Measurements from ENCODE around the gene CMIP.

Gene CMIP

GRCh38 chr16:81715358-81716196, 271.0 kb downstream of the CMIP start:
- H4K20me1 ChIP-seq (ENCODE audit: insufficient read depth, low read length): peaks cover 5% of the 10 kb centered on the region; the same call in 1 of the 2 replicates
- TF ChIP-seq, protein P1, sequence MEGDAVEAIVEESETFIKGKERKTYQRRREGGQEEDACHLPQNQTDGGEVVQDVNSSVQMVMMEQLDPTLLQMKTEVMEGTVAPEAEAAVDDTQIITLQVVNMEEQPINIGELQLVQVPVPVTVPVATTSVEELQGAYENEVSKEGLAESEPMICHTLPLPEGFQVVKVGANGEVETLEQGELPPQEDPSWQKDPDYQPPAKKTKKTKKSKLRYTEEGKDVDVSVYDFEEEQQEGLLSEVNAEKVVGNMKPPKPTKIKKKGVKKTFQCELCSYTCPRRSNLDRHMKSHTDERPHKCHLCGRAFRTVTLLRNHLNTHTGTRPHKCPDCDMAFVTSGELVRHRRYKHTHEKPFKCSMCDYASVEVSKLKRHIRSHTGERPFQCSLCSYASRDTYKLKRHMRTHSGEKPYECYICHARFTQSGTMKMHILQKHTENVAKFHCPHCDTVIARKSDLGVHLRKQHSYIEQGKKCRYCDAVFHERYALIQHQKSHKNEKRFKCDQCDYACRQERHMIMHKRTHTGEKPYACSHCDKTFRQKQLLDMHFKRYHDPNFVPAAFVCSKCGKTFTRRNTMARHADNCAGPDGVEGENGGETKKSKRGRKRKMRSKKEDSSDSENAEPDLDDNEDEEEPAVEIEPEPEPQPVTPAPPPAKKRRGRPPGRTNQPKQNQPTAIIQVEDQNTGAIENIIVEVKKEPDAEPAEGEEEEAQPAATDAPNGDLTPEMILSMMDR (IDR thresholded peaks at IDR 0.05; ENCODE audit: borderline replicate concordance, extremely low read depth, low read length, poor library complexity, severe bottlenecking): no peak
- TF ChIP-seq EZH2 (IDR thresholded peaks at IDR 0.05; ENCODE audit: borderline replicate concordance, low read depth, low read length, severe bottlenecking): no peak
- no peak overlapping the region for H3K27ac ChIP-seq (ENCODE audit: low read length)
- DNase-seq: no peak
- no peak overlapping the region for H3K9ac ChIP-seq (ENCODE audit: low read depth, low read length)
- H2AFZ ChIP-seq (ENCODE audit: low read depth, low read length): no peak overlapping the region
- H3K79me2 ChIP-seq (ENCODE audit: insufficient read depth, low read length): no peaks in the 10 kb centered on the region
- no peaks in the 10 kb centered on the region for H3K4me1 ChIP-seq (ENCODE audit: insufficient read depth, low read length)
- no peak overlapping the region for H3K4me2 ChIP-seq (ENCODE audit: insufficient read depth, low read length)
- H3K4me3 ChIP-seq (ENCODE audit: low read depth in 1 of 2, low read length in 2 of 2): no peak overlapping the region
- H3K36me3 ChIP-seq (ENCODE audit: insufficient read depth, low read length): no peaks in the 10 kb centered on the region
- H3K9me3 ChIP-seq (ENCODE audit: insufficient read depth, low read length, severe bottlenecking): no peaks in the 10 kb centered on the region
- H3K27me3 ChIP-seq (ENCODE audit: insufficient read depth, low read length, poor library complexity): no peaks in the 10 kb centered on the region
- no peak for ATAC-seq (ENCODE audit: insufficient read depth, low read depth)

DNA sequence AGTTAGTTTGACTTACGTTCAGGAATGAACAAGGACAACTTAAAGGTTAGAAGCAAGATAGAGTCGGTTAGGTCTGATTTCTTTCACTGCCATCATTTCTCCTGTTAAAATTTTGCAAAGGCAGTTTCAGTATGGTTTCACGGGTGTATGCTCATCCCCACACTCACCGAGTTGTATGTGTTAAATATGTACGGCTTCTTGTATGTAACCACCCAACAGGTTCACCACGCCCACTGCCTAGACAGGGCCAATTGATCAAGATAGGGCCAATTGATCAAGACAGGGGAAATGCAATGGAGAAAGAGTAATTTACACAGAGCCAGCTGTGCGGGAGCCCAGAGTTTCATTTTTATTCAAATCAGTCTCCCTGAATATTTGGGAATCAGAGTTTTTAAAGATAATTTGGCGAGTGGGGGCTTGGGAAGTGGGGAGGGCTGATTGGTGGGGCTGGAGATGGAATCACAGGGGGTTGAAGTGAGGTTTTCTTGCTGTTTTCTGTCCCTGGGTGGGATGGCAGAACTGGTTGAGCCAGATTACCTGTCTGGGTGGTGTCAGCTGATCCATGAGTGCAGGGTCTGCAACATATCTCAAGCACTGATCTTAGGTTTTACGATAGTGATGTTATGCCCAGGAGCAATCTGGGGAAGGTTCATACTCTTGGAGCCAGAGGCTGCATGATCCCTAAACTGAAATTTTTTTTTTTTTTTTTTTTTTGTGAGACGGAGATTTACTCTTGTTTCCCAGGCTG, 272.0 kb downstream of the CMIP start:
- TF ChIP-seq, protein P1 (IDR thresholded peaks at IDR 0.05; ENCODE audit: borderline replicate concordance, extremely low read depth, low read length, poor library complexity, severe bottlenecking): no peak
- TF ChIP-seq EZH2 (IDR thresholded peaks at IDR 0.05; ENCODE audit: borderline replicate concordance, low read depth, low read length, severe bottlenecking): no peak
- Histone ChIP-seq H3K4me1 (ENCODE audit: insufficient read depth, low read length) (no peaks in the 10 kb centered on the region), H3K27ac (ENCODE audit: low read length) (no peak overlapping the region), H3K9me3 (ENCODE audit: insufficient read depth, low read length, severe bottlenecking) (no peaks in the 10 kb centered on the region), H3K9ac (ENCODE audit: low read depth, low read length) (no peak overlapping the region), H3K4me2 (ENCODE audit: insufficient read depth, low read length) (no peak overlapping the region), H3K36me3 (ENCODE audit: insufficient read depth, low read length) (no peaks in the 10 kb centered on the region), H3K4me3 (ENCODE audit: low read depth in 1 of 2, low read length in 2 of 2) (no peak overlapping the region), H3K79me2 (ENCODE audit: insufficient read depth, low read length) (no peaks in the 10 kb centered on the region), H3K27me3 (ENCODE audit: insufficient read depth, low read length, poor library complexity) (no peaks in the 10 kb centered on the region), H4K20me1 (ENCODE audit: insufficient read depth, low read length) (peaks cover 5% of the 10 kb centered on the region; the same call in 1 of the 2 replicates), H2AFZ (ENCODE audit: low read depth, low read length) (no peak overlapping the region)
- no peak for DNase-seq
- no peak for ATAC-seq (ENCODE audit: insufficient read depth, low read depth)

- H3K79me2 ChIP-seq (ENCODE audit: insufficient read depth, low read length): no peaks in the 10 kb centered on the region
- no peaks in the 10 kb centered on the region for H3K27me3 ChIP-seq (ENCODE audit: insufficient read depth, low read length, poor library complexity)
- ATAC-seq (ENCODE audit: insufficient read depth, low read depth) (no peak), DNase-seq (no peak)
- no peak overlapping the region for H3K4me3 ChIP-seq (ENCODE audit: low read depth in 1 of 2, low read length in 2 of 2)
- no peak overlapping the region for H3K27ac ChIP-seq (ENCODE audit: low read length)
- H3K9ac ChIP-seq (ENCODE audit: low read depth, low read length): no peak overlapping the region
- no peak for TF ChIP-seq EZH2 (IDR thresholded peaks at IDR 0.05; ENCODE audit: borderline replicate concordance, low read depth, low read length, severe bottlenecking)
- TF ChIP-seq, protein P1 (IDR thresholded peaks at IDR 0.05; ENCODE audit: borderline replicate concordance, extremely low read depth, low read length, poor library complexity, severe bottlenecking): no peak
- no peaks in the 10 kb centered on the region for H4K20me1 ChIP-seq (ENCODE audit: insufficient read depth, low read length)
- H2AFZ ChIP-seq (ENCODE audit: low read depth, low read length): no peak overlapping the region
- no peak overlapping the region for H3K4me2 ChIP-seq (ENCODE audit: insufficient read depth, low read length)
- no peaks in the 10 kb centered on the region for H3K9me3 ChIP-seq (ENCODE audit: insufficient read depth, low read length, severe bottlenecking)
- no peaks in the 10 kb centered on the region for H3K36me3 ChIP-seq (ENCODE audit: insufficient read depth, low read length)
- no peaks in the 10 kb centered on the region for H3K4me1 ChIP-seq (ENCODE audit: insufficient read depth, low read length)
These were observed 273.1 kb downstream of the CMIP start for GRCh38 chr16:81717662-81718189.
